ENCODE results near the gene ITPR3.

The ITPR3 gene

GRCh38 chr6:33673851-33674250, 52.7 kb downstream of the ITPR3 start:
- DNase-seq: no peak
- TF ChIP-seq CTCF (IDR thresholded peaks at IDR 0.05; ENCODE audit: low read depth, low read length, missing control alignments): no peak
- in situ Hi-C loops (cut with HindIII; ENCODE audit: low pct_ligation_motif_present, low sequenced_read_pairs): no loop called here
- Histone ChIP-seq H3K27me3 (replicated peaks) (no peaks in the 10 kb centered on the region), H3K27ac (no peak overlapping the region), H3K36me3 (replicated peaks) (no peaks in the 10 kb centered on the region), H3K4me3 (ENCODE audit: low read depth, low read length) (no peak overlapping the region)

- DNase-seq: no peak
- Histone ChIP-seq H3K4me3 (ENCODE audit: low read depth, low read length) (no peak overlapping the region), H3K27me3 (replicated peaks) (no peaks in the 10 kb centered on the region), H3K27ac (no peak overlapping the region), H3K36me3 (replicated peaks) (no peaks in the 10 kb centered on the region)
- in situ Hi-C loops (cut with HindIII; ENCODE audit: low pct_ligation_motif_present, low sequenced_read_pairs): no loop called here
- no peak for TF ChIP-seq CTCF (IDR thresholded peaks at IDR 0.05; ENCODE audit: low read depth, low read length, missing control alignments)
These were observed 54.8 kb downstream of the ITPR3 start for GRCh38 chr6:33675968-33676367.

- no peak overlapping the region for H3K27ac ChIP-seq
- in situ Hi-C loops (cut with HindIII; ENCODE audit: low pct_ligation_motif_present, low sequenced_read_pairs): no loop called here
- no peaks in the 10 kb centered on the region for H3K27me3 ChIP-seq (replicated peaks)
- DNase-seq: no peak
- TF ChIP-seq CTCF (IDR thresholded peaks at IDR 0.05; ENCODE audit: low read depth, low read length, missing control alignments): no peak
- no peak overlapping the region for H3K4me3 ChIP-seq (ENCODE audit: low read depth, low read length)
- no peaks in the 10 kb centered on the region for H3K36me3 ChIP-seq (replicated peaks)
These were observed 55.5 kb downstream of the ITPR3 start for GRCh38 chr6:33676416-33677142.

- no peak overlapping the region for H3K4me3 ChIP-seq (ENCODE audit: low read depth, low read length)
- TF ChIP-seq CTCF (IDR thresholded peaks at IDR 0.05; ENCODE audit: low read depth, low read length, missing control alignments): no peak
- no peak for DNase-seq
- in situ Hi-C loops (cut with HindIII; ENCODE audit: low pct_ligation_motif_present, low sequenced_read_pairs): no loop called here
- H3K27me3 ChIP-seq (replicated peaks): no peaks in the 10 kb centered on the region
- no peak overlapping the region for H3K27ac ChIP-seq
- H3K36me3 ChIP-seq (replicated peaks): no peaks in the 10 kb centered on the region
These were observed 56.1 kb downstream of the ITPR3 start for GRCh38 chr6:33677143-33677660.

GRCh38 chr6:33677689-33678088, 56.6 kb downstream of the ITPR3 start:
- H3K27me3 ChIP-seq (replicated peaks): no peaks in the 10 kb centered on the region
- no peak for TF ChIP-seq CTCF (IDR thresholded peaks at IDR 0.05; ENCODE audit: low read depth, low read length, missing control alignments)
- in situ Hi-C loops (cut with HindIII; ENCODE audit: low pct_ligation_motif_present, low sequenced_read_pairs): no loop called here
- H3K27ac ChIP-seq: no peak overlapping the region
- H3K36me3 ChIP-seq (replicated peaks): no peaks in the 10 kb centered on the region
- DNase-seq: no peak
- no peak overlapping the region for H3K4me3 ChIP-seq (ENCODE audit: low read depth, low read length)

Measured in brain microvascular endothelial cell (primary cell).